Measurements from ENCODE around the gene AOC3. TPM values are rescaled to one million over a fixed set of nuclear protein-coding genes. Genes with fewer than 3 reads are reported as not detected.

The AOC3 gene
- total and polyA plus RNA-seq, 2 of the 13 experiments (the other 11 are each of a cell fraction or from before 2014, with no cell fraction given): 8.7 to 51.7 TPM

DNA sequence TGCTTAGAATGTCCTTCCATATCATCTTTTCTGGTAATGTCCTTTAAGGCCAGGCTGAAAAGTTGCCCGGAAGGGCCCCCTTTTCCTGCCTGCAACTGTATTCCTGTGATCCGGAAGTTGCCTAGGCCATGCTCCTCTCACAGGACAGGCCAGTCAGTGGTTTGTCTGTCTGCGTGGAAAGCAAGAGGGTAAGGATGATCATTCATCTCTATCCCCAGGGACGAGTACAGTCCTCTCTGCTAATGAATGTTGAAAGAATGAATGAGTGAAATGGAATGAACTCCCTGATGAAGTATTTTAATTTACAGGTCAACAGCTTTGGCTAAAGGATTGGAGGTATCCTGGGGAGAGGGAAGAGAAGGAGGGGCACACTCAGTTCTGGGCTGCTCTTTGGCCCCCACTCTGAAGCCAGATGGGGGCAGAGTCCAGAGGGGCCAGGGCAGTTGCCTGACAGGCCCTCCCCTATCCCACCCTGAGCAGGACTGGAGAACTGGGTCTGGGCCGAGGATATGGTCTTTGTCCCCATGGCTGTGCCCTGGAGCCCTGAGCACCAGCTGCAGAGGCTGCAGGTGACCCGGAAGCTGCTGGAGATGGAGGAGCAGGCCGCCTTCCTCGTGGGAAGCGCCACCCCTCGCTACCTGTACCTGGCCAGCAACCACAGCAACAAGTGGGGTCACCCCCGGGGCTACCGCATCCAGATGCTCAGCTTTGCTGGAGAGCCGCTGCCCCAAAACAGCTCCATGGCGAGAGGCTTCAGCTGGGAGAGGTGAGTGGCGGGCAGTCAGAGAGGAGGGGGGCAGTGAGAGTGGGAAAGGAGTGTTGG lies 3.2 kb downstream of the AOC3 start:
- Histone ChIP-seq H4K20me1 (ENCODE audit: insufficient read depth, low read length) (no peaks in the 10 kb centered on the region), H3K9ac (ENCODE audit: insufficient read depth, low read depth, low read length) (peak overlapping the region; percentile 32), H3K27me3 (ENCODE audit: control insufficient read depth in 1 of 2, insufficient read depth in 2 of 2, low read length in 2 of 2) (no peaks in the 10 kb centered on the region), H2AFZ (ENCODE audit: low read length) (no peak overlapping the region), H3K27ac (ENCODE audit: extremely low read length, insufficient read depth, low read length) (peak overlapping the region; percentile 77), H3K4me2 (ENCODE audit: low read depth, low read length) (peak overlapping the region; percentile 80), H3K9me3 (ENCODE audit: low read length) (no peaks in the 10 kb centered on the region), H3K4me3 (replicated peaks in 1 of 3; ENCODE audit: insufficient read depth in 1 of 3, low read depth in 2 of 3, low read length in 3 of 3) (peak overlapping the region; percentile 52 to 71 (median 53); a peak in 5 of 6 replicates), H3K4me1 (ENCODE audit: insufficient read depth, low read length) (peaks cover 76% of the 10 kb centered on the region), H3K36me3 (replicated peaks in 1 of 2; ENCODE audit: control insufficient read depth in 1 of 2, insufficient read depth in 2 of 2, low read length in 2 of 2) (no peaks in the 10 kb centered on the region; a peak in 1 of 5 replicates), H3K79me2 (ENCODE audit: insufficient read depth, low read length) (peaks cover 10% of the 10 kb centered on the region)
- intact Hi-C loops (cut with micrococcal nuclease; ENCODE audit: unreplicated experiment): loop anchor here (2.0 kb wide), 1 partner anchor 13 kb away; no protein-coding TSS in a partner anchor
- CTCF ChIA-PET (ENCODE audit: low intra/inter-chr PET ratio, low total read pairs): no interaction called here
- DNase-seq (ENCODE audit: low spot score): peak; percentile 39
- POLR2A ChIA-PET: interaction anchor here (1.1 to 4.1 kb wide), 10 partner anchors 9 to 144 kb away, joined by 3 to 36 read pairs (median 8); partner anchors contain the start of genes AOC2, PSME3, RPL27 and VPS25
- in situ Hi-C loops (cut with HindIII; ENCODE audit: extremely low pct_ligation_motif_present, low pct_unique_long_range_greater_than_20kb): no loop called here
- FAIRE-seq: peak; percentile 59
- ATAC-seq: peak; percentile 74
- WGBS (ENCODE audit: low lambda C conversion rate): 11% methylated on average over 13 of the region's 15 CpGs
- BruUV-seq (replicated peaks): TSS peak; percentile 49
- TF ChIP-seq ZNF207 (IDR thresholded peaks at IDR 0.05; ENCODE audit: borderline replicate concordance) (no peak), ZNF605 (CRISPR knock-in tag; IDR thresholded peaks at IDR 0.05) (peak; percentile 77), ZNF274 (CRISPR knock-in tag; IDR thresholded peaks at IDR 0.05) (0 out of 2 replicates have a peak, but pooled peaks have one; percentile 42), NR2F6 (IDR thresholded peaks at IDR 0.05) (peak; percentile 70; the same call in 1 of the 2 replicates), NR2F6 (CRISPR knock-in tag; IDR thresholded peaks at IDR 0.05) (peak; percentile 75), ZNF570 (CRISPR knock-in tag; IDR thresholded peaks at IDR 0.05; ENCODE audit: borderline replicate concordance) (no peak), FOSL1 (CRISPR knock-in tag; IDR thresholded peaks at IDR 0.05; ENCODE audit: borderline replicate concordance) (no peak), ZNF644 (CRISPR knock-in tag; IDR thresholded peaks at IDR 0.05; ENCODE audit: low read depth) (0 out of 2 replicates have a peak, but pooled peaks have one; percentile 44), KDM5B (CRISPR knock-in tag; IDR thresholded peaks at IDR 0.05; ENCODE audit: borderline replicate concordance) (peak; percentile 50; the same call in 1 of the 2 replicates), ZNF674 (CRISPR knock-in tag; IDR thresholded peaks at IDR 0.05; ENCODE audit: low read depth) (no peak), ZZZ3 (CRISPR knock-in tag; IDR thresholded peaks at IDR 0.05; ENCODE audit: borderline replicate concordance) (no peak), ZNF891 (CRISPR knock-in tag; IDR thresholded peaks at IDR 0.05) (no peak; the same call in 1 of the 2 replicates), HOXA5 (CRISPR knock-in tag; IDR thresholded peaks at IDR 0.05) (peak; percentile 59; the same call in 1 of the 2 replicates)
- TF ChIP-seq, protein P1, sequence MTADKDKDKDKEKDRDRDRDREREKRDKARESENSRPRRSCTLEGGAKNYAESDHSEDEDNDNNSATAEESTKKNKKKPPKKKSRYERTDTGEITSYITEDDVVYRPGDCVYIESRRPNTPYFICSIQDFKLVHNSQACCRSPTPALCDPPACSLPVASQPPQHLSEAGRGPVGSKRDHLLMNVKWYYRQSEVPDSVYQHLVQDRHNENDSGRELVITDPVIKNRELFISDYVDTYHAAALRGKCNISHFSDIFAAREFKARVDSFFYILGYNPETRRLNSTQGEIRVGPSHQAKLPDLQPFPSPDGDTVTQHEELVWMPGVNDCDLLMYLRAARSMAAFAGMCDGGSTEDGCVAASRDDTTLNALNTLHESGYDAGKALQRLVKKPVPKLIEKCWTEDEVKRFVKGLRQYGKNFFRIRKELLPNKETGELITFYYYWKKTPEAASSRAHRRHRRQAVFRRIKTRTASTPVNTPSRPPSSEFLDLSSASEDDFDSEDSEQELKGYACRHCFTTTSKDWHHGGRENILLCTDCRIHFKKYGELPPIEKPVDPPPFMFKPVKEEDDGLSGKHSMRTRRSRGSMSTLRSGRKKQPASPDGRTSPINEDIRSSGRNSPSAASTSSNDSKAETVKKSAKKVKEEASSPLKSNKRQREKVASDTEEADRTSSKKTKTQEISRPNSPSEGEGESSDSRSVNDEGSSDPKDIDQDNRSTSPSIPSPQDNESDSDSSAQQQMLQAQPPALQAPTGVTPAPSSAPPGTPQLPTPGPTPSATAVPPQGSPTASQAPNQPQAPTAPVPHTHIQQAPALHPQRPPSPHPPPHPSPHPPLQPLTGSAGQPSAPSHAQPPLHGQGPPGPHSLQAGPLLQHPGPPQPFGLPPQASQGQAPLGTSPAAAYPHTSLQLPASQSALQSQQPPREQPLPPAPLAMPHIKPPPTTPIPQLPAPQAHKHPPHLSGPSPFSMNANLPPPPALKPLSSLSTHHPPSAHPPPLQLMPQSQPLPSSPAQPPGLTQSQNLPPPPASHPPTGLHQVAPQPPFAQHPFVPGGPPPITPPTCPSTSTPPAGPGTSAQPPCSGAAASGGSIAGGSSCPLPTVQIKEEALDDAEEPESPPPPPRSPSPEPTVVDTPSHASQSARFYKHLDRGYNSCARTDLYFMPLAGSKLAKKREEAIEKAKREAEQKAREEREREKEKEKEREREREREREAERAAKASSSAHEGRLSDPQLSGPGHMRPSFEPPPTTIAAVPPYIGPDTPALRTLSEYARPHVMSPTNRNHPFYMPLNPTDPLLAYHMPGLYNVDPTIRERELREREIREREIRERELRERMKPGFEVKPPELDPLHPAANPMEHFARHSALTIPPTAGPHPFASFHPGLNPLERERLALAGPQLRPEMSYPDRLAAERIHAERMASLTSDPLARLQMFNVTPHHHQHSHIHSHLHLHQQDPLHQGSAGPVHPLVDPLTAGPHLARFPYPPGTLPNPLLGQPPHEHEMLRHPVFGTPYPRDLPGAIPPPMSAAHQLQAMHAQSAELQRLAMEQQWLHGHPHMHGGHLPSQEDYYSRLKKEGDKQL (CRISPR knock-in tag; IDR thresholded peaks at IDR 0.05; ENCODE audit: low read depth): no peak
- TF ChIP-seq, protein P2, sequence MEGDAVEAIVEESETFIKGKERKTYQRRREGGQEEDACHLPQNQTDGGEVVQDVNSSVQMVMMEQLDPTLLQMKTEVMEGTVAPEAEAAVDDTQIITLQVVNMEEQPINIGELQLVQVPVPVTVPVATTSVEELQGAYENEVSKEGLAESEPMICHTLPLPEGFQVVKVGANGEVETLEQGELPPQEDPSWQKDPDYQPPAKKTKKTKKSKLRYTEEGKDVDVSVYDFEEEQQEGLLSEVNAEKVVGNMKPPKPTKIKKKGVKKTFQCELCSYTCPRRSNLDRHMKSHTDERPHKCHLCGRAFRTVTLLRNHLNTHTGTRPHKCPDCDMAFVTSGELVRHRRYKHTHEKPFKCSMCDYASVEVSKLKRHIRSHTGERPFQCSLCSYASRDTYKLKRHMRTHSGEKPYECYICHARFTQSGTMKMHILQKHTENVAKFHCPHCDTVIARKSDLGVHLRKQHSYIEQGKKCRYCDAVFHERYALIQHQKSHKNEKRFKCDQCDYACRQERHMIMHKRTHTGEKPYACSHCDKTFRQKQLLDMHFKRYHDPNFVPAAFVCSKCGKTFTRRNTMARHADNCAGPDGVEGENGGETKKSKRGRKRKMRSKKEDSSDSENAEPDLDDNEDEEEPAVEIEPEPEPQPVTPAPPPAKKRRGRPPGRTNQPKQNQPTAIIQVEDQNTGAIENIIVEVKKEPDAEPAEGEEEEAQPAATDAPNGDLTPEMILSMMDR (CRISPR knock-in tag; IDR thresholded peaks at IDR 0.05): peak; percentile 33; the same call in 1 of the 2 replicates

All from HepG2 (cell line).